ENCODE data around the gene HAO2.

The HAO2 gene

GRCh38 chr1:119438761-119439160, 70.2 kb downstream of the HAO2 start:
- H3K4me3 ChIP-seq (replicated peaks; ENCODE audit: low read depth, low read length) = no peak overlapping the region
- TF ChIP-seq CTCF (IDR thresholded peaks at IDR 0.05; ENCODE audit: low read length, missing control alignments) = no peak
- no peak for DNase-seq (ENCODE audit: low read depth)

GRCh38 chr1:119440721-119441307, 72.2 kb downstream of the HAO2 start:
- H3K4me3 ChIP-seq (replicated peaks; ENCODE audit: low read depth, low read length) = no peak overlapping the region
- no peak for TF ChIP-seq CTCF (IDR thresholded peaks at IDR 0.05; ENCODE audit: low read length, missing control alignments)
- DNase-seq (ENCODE audit: low read depth) = no peak

GRCh38 chr1:119442756-119443155, 74.2 kb downstream of the HAO2 start:
- no peak for DNase-seq (ENCODE audit: low read depth)
- TF ChIP-seq CTCF (IDR thresholded peaks at IDR 0.05; ENCODE audit: low read length, missing control alignments) = no peak
- H3K4me3 ChIP-seq (replicated peaks; ENCODE audit: low read depth, low read length) = no peak overlapping the region
